Measurements from ENCODE around the gene KRTAP2-2. TPM values are rescaled to one million over a fixed set of nuclear protein-coding genes. Genes with fewer than 3 reads are reported as not detected.

KRTAP2-2 gene
- total and polyA plus RNA-seq, 7 donors = not detected

GRCh38 chr17:41026715-41027471 is 28.1 kb downstream of the KRTAP2-2 start, which contains the start of gene KRTAP1-5:
TSS of gene KRTAP1-5 (minus strand) at chr17:41027208. CDS start at chr17:41027155, 53 bp downstream.
- no peaks in the 10 kb centered on the region for H3K4me1 ChIP-seq
- H3K27ac ChIP-seq = no peak within 1 kb of the TSS
- H3K27me3 ChIP-seq = peaks cover 0 to 6% (median 0%) of the 10 kb centered on the region in 3 donors
- intact Hi-C loops (cut with DNase I) = no loop called here
- 82 to 83% methylated on average over 9 of the region's 9 CpGs for WGBS, 2 donors
- no peak for TF ChIP-seq POLR2A (IDR thresholded peaks at IDR 0.05)
- TF ChIP-seq EP300 (IDR thresholded peaks at IDR 0.05) = no peak
- TF ChIP-seq CTCF (IDR thresholded peaks at IDR 0.05) = no peak
- TF ChIP-seq POLR2AphosphoS5 (IDR thresholded peaks at IDR 0.05) = no peak
- H3K4me3 ChIP-seq = no peak within 1 kb of the TSS
- DNase-seq = no peak
- H3K9me3 ChIP-seq = no peaks in the 10 kb centered on the region
- H3K36me3 ChIP-seq = no peaks in the 10 kb centered on the region

GRCh38 chr17:41024697-41025096 is 30.3 kb downstream of the KRTAP2-2 start:
- Histone ChIP-seq H3K4me3 (no peak overlapping the region), H3K27ac (no peak overlapping the region), H3K4me1 (no peaks in the 10 kb centered on the region), H3K36me3 (no peaks in the 10 kb centered on the region), H3K27me3 (peaks cover 0 to 3% (median 0%) of the 10 kb centered on the region in 3 donors), H3K9me3 (no peaks in the 10 kb centered on the region)
- intact Hi-C loops (cut with DNase I) = no loop called here
- WGBS, 2 donors = 84 to 93% methylated on average over 3 of the region's 3 CpGs
- TF ChIP-seq CTCF (IDR thresholded peaks at IDR 0.05) (no peak), POLR2AphosphoS5 (IDR thresholded peaks at IDR 0.05) (no peak), POLR2A (IDR thresholded peaks at IDR 0.05) (no peak)
- no peak for DNase-seq

GRCh38 chr17:41020336-41020735 is 34.7 kb downstream of the KRTAP2-2 start:
- Histone ChIP-seq H3K27me3 (no peaks in the 10 kb centered on the region), H3K36me3 (no peaks in the 10 kb centered on the region), H3K4me3 (no peak overlapping the region), H3K4me1 (no peaks in the 10 kb centered on the region), H3K9me3 (no peaks in the 10 kb centered on the region), H3K27ac (no peak overlapping the region)
- TF ChIP-seq CTCF (IDR thresholded peaks at IDR 0.05) (no peak), EP300 (IDR thresholded peaks at IDR 0.05) (no peak), POLR2A (IDR thresholded peaks at IDR 0.05) (no peak), POLR2AphosphoS5 (IDR thresholded peaks at IDR 0.05) (no peak)
- intact Hi-C loops (cut with DNase I) = no loop called here
- no peak for DNase-seq

GRCh38 chr17:41019415-41019814 is 35.6 kb downstream of the KRTAP2-2 start:
- H3K27me3 ChIP-seq = no peaks in the 10 kb centered on the region
- no peaks in the 10 kb centered on the region for H3K4me1 ChIP-seq
- H3K4me3 ChIP-seq = no peak overlapping the region
- intact Hi-C loops (cut with DNase I) = no loop called here
- WGBS, 2 donors = 97% methylated on average over 3 of the region's 3 CpGs
- TF ChIP-seq CTCF (IDR thresholded peaks at IDR 0.05) = no peak
- TF ChIP-seq POLR2AphosphoS5 (IDR thresholded peaks at IDR 0.05) = no peak
- TF ChIP-seq POLR2A (IDR thresholded peaks at IDR 0.05) = no peak
- no peak for TF ChIP-seq EP300 (IDR thresholded peaks at IDR 0.05)
- DNase-seq = no peak
- H3K27ac ChIP-seq = no peak overlapping the region
- no peaks in the 10 kb centered on the region for H3K9me3 ChIP-seq
- no peaks in the 10 kb centered on the region for H3K36me3 ChIP-seq

- H3K36me3 ChIP-seq = no peaks in the 10 kb centered on the region
- H3K9me3 ChIP-seq = no peaks in the 10 kb centered on the region
- H3K27me3 ChIP-seq = no peaks in the 10 kb centered on the region
- DNase-seq = no peak
- H3K4me3 ChIP-seq = no peak overlapping the region
- no peak overlapping the region for H3K27ac ChIP-seq
- 68 to 83% methylated on average over 3 of the region's 3 CpGs for WGBS, 2 donors
- H3K4me1 ChIP-seq = no peaks in the 10 kb centered on the region
- intact Hi-C loops (cut with DNase I) = no loop called here
- TF ChIP-seq POLR2A (IDR thresholded peaks at IDR 0.05) (no peak), EP300 (IDR thresholded peaks at IDR 0.05) (no peak), POLR2AphosphoS5 (IDR thresholded peaks at IDR 0.05) (no peak), CTCF (IDR thresholded peaks at IDR 0.05) (no peak)
Measured at GRCh38 chr17:41018541-41018940, 36.5 kb downstream of the KRTAP2-2 start.

Measured in sigmoid colon (tissue), 7 donors.